NCI-H345 (cell line): ENCODE data around the gene SGPL1.
"Not testable (repeated sequence)": the region's sequence is repeated elsewhere in the genome, so short reads cannot be mapped to it uniquely, and the experiment has no call there.

Experiments used
- DNase-seq: peaks from one replicate; lab custom pipeline; 2025; lab: John Stamatoyannopoulos, UW

The SGPL1 gene

GRCh38 chr10:70906031-70906783 is 90.5 kb downstream of the SGPL1 start:
- no peak for DNase-seq

- DNase-seq, result no peak
These were observed 91.3 kb downstream of the SGPL1 start for GRCh38 chr10:70906953-70907636.

DNA sequence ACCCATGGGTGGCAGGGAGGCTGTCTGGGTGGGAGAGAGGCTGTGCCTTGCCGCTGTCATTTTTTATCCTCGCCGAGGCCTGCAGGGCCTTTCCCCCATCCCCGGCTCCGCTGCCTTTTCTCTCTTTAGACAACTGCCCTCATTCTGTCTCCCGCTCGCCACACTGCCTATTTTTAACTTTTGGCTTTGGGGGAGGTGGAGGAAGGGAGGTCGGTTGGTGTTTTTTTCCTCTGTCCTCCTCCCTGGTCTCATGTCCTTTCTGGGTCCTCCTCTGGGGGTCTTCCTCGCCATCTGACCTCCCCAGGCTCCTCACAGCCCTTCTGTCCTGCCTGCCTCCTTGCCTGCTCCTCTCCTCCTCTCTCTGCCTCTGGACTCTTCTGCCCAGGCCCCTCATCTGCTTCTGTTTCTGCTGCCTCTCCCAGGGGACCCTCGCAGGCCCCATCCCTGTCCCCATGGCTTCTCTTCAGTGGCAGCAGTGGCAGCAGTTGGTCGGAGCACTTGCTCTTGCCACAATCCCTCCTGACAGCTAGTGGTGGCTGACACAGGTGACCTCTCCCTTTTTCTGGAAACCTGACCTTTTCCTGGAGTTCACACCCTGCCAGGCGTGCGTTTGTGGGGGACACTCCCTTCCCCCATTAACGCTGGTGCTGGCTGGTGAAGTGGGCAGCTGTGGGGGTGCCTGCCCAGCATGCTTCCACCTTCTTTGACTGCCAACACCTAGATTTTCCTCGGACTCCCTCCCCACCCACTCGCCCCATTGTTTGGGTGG is 92.1 kb downstream of the SGPL1 start:
- DNase-seq, result no peak

GRCh38 chr10:70908406-70909296 is 92.9 kb downstream of the SGPL1 start:
- DNase-seq, result no peak

DNA sequence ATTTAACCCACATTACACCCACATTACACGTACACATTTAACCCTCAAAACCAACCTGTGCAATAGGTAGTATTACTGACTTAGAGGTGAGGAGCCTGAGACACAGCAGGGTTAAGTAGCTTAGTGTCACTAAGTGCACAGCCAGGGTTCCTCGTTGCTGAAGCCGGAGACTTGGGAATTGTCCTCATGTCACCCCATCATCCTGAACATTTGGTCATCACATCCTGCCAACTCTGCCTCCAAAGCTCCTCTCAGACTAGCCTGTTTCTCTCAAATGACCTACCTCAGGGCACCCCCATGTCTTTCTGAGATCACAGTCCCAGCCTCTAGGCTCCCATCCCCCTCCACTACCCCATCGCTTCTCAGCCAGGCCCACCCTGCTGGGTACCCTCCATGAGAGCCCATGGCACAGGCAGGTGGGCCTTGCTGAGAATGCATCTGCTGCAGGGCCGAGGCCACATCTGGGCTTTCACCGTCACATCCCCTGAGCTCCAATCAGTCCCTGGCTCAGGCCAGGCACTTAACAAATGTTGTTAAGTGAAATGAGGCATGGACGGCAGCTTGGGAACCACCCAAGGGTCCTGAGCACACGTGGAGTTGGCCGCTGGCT is 93.7 kb downstream of the SGPL1 start:
- DNase-seq, result no peak

DNA sequence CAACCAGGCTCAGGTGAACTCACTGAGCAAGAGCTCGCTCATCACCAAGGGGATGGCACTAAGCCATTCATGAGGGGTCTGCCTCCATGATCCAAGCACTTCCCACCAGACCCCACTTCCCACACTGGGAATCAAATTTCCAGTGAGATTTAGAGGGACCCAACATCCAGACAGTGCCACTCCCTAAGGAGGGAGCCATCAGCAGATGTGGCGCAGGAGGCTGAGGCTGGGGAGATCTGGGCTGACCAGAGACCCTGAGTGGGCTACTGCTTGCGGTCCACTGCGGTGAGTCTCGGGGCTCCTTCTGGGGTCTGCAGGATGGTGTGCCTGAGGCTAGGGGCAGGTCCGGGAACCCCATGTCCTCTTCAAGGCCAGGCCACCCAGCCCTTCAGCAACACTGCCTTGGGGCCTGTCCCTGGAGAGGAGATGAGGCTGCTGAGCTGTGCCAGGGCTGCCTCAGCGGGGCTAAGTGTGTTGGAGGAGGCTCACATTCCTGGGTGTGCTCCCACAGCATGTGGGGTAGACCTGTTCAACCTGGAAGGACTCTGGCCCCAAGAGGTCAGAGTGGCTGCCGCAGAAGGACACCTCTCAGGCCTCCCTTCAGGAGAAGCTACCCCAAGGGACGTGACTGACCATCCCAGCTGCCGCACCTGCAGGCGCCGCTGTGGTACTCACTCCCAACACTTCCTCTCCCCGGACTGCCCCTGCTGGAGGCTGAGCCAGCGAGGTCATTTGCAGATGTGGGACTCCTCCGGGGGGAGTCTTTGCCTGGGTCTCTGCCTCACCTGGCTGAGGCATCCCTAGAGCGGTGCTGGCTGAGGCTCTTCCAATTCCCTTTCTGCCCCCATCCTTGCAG is 95.0 kb downstream of the SGPL1 start:
- no peak for DNase-seq

DNA sequence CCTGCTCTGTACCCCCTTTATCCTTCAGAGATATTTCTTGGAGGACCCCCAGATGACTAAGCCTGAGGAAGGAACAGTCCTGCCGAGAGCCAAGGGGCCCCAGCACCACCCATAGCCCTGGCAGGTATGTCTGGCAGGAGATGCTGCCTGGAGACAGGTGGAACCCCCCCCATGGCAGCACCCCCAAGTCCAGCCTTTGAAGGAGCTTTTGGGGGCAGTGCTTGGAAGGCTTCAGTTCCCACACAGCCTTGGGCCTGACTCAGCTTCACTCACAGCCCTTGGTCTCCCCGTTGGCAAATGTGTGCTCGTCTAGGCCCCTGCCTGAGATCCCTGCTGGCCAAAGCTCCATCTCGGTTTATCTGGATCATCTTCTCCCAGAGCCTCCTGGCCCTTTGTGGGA is 95.6 kb downstream of the SGPL1 start:
- DNase-seq, result no peak

GRCh38 chr10:70912556-70912955 is 96.8 kb downstream of the SGPL1 start:
- no peak for DNase-seq

GRCh38 chr10:70913191-70913892 is 97.6 kb downstream of the SGPL1 start:
- no peak for DNase-seq

DNA sequence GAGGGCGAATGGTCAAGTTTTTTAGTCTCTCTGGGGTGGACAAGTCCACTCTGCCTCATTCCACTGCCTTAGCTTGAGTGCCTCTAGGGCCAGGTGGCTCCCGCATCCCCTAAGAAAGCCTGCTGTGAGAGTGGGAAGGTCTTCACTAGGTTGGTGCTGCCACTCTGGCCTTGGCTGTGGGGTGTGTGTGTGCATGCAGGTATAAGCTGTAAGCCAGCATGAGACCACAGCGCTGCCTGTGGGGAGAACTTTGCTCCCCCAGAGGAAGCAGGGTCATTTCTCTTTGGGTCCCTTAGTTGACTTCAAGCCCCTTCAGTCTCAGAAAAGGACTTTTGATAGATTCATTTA is 98.1 kb downstream of the SGPL1 start:
- DNase-seq, result no peak

GRCh38 chr10:70914316-70914864 is 98.6 kb downstream of the SGPL1 start:
- no peak for DNase-seq

DNA sequence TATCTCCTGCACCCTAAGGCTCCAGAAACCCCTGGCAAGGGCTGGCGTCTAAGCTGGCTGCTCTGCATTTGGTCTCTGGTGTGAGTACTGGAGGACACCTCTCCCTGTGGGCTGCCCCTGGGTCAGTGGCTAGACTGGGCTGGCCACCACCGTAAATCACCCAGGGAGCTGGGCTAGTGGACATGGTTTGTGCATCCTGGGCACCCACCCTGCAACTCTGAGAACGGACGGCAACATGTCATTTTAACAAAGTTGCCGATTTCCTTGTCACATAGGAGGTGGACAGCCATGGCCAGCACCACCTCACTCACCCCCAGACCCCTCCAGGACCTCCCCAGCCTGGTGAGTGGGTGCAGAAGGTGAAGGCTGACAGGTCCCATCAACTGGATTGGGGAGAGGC is 99.5 kb downstream of the SGPL1 start:
- DNase-seq, result no peak

DNA sequence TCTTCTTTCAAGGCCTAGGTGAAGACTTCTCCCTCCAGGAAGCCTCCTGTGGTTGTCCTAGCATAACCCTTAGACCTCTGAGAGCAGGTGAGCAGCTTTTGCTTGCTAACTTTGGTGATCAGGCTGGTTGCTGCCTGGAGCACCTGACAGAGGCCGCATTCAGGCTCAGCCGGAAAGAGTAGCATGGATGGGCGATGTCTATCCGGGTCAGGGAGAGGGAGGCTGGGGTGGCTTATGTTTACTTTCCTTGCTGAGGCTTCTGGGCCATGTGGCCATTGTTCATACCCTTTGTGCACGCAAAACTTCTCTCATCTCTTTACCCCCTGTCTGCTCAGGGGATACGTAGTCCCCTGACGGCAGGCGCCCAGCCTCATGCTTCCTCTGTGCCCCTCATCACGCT is 100.1 kb downstream of the SGPL1 start:
- DNase-seq, result no peak

GRCh38 chr10:70916241-70916640 is 100.5 kb downstream of the SGPL1 start:
- DNase-seq, result no peak

- no peak for DNase-seq
These were observed 101.5 kb downstream of the SGPL1 start for GRCh38 chr10:70917226-70917625.

DNA sequence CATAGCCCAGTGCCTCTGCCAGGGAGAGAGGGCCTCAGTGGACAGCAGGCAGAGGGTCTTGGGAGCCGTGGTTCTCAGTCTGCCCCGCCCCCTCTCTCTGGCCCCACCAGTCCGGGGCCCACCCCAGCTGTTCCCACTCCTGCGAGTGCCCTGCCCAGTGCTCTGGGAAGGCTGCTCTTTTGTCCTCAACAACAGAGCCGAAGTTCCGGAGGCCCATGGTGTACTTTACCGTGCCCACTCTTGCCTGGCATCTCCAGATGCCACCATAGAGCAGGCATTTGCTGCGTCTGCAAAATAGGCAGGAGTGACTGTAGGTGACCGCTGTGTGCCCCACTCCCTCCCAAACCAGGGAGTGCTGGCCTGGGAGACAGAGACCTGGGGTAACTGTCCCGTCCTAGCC is 101.9 kb downstream of the SGPL1 start:
- no peak for DNase-seq

- peak; percentile 24 for DNase-seq
These were observed 103.2 kb downstream of the SGPL1 start for GRCh38 chr10:70918851-70919530.

DNA sequence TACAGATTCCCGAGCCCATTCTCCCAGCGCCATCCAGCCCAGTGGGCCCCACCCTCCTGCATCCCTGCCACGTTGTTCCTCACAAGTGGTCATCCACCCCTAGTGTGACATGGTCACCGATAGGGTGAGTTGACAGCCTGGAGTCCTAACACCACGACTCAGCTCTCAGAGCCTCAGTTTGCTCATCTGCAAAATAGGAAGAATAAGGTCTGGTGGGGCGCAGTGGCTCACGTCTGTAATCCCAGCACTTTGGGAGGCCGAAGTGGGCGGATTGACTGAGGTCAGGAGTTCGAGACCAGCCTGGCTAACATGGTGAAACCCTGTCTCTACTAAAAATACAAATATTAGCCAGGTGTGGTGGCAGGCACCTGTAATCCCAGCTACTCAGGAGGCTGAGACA is 104.2 kb downstream of the SGPL1 start:
- DNase-seq, result not testable (repeated sequence)

DNA sequence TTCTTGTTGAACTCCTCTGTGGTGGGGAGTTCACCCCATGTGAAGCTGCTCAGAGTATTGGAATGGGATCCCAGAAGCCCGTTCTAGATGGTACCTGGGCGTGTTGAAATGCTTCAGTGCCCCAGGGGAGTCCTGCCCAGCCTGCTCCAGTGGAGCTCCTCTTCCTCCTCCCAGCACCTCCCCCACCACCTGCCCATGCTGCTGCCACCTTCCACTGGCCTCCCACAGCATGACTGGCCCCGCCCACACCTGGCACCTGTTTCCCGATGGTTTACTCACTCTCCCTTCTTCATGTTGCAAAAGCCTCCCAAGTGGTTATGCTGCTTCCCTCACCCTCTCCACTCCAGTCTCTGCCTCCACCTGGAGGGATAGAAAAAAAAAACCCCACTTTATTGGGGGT is 104.8 kb downstream of the SGPL1 start:
- peak; percentile 55 for DNase-seq
